Type B pancreatic cell (in vitro differentiated cells): ENCODE measurements around the gene GALNT10. TPM values are rescaled to one million over a fixed set of nuclear protein-coding genes. Genes with fewer than 3 reads are reported as not detected.

Experiments used
- DNase-seq: peaks from one replicate; pipeline ENCODE4 v3.0.0; 2021; ENCODE audit warnings: mixed read lengths; ENCODE audit not compliant: unreplicated experiment; ENCODE audit errors: extremely low spot score
- H3K27ac Mint-ChIP-seq: 2 replicates; pipeline ENCODE4 v1.8.0; 2021; ENCODE audit warnings: mild to moderate bottlenecking, mixed read lengths
- H3K27me3 Mint-ChIP-seq: 2 replicates; pipeline ENCODE4 v1.8.0; 2021; ENCODE audit warnings: mixed read lengths
- H3K36me3 Mint-ChIP-seq: 2 replicates; pipeline ENCODE4 v1.8.0; 2021; ENCODE audit warnings: mixed read lengths
- H3K4me1 Mint-ChIP-seq: one replicate; pipeline ENCODE4 v1.8.0; 2021; ENCODE audit warnings: mixed read lengths; ENCODE audit not compliant: unreplicated experiment
- H3K4me3 Mint-ChIP-seq: 2 replicates; pipeline ENCODE4 v1.8.0; 2021; ENCODE audit warnings: mild to moderate bottlenecking, mixed read lengths
- H3K9me3 Mint-ChIP-seq: 2 replicates; pipeline ENCODE4 v1.8.0; 2021; ENCODE audit warnings: mixed read lengths
- total RNA-seq: library from RNA; stranded (reverse); gene quantifications from 2 replicates; pipeline ENCODE4 v1.2.1, GENCODE V29; 2021; ENCODE audit warnings: low replicate concordance
- TF ChIP-seq, protein P1 (sequence below): fragments of 200-600 bp; sonication (generic); conservative IDR thresholded peaks from 2 replicates; pipeline ENCODE4 v1.5.0; 2021; ENCODE audit warnings: antibody characterized with exemption, mild to moderate bottlenecking

Gene GALNT10
- total RNA-seq, 1 donor from 2014 or later, result 23.0 TPM

DNA sequence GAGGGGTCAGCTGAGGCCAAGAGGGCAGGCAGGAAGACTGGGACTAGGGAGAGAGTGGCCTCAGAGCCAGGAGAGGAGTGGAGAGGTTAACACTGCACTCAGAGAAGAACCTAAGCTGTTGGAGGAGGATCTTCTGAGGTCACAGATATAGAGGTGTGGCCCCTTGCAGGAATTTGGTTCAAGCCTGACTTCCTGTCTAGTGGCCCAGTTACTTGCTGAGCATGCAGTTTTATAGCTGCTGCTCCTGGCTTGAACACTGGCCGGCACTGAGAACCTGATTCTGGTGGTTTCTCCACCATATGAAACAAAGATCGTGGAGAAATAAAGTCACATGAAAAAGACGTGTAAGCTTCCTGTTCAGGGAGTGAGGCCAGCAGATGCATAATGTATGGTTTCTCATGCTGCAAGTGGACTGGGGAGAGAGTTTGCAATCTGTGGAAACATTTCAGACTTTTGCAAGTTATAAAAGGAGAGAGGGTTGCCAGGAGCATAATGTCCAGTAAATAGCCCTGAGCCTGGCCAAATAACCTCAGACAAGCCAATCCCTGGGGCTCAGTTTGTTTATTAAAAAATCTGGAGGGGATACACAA lies 82.6 kb downstream of the GALNT10 start:
- no peaks in the 10 kb centered on the region for H3K27me3 Mint-ChIP-seq
- H3K27ac Mint-ChIP-seq, result peak overlapping the region; percentile 88
- peak overlapping the region; percentile 55 for H3K4me3 Mint-ChIP-seq
- TF ChIP-seq, protein P1, sequence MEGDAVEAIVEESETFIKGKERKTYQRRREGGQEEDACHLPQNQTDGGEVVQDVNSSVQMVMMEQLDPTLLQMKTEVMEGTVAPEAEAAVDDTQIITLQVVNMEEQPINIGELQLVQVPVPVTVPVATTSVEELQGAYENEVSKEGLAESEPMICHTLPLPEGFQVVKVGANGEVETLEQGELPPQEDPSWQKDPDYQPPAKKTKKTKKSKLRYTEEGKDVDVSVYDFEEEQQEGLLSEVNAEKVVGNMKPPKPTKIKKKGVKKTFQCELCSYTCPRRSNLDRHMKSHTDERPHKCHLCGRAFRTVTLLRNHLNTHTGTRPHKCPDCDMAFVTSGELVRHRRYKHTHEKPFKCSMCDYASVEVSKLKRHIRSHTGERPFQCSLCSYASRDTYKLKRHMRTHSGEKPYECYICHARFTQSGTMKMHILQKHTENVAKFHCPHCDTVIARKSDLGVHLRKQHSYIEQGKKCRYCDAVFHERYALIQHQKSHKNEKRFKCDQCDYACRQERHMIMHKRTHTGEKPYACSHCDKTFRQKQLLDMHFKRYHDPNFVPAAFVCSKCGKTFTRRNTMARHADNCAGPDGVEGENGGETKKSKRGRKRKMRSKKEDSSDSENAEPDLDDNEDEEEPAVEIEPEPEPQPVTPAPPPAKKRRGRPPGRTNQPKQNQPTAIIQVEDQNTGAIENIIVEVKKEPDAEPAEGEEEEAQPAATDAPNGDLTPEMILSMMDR, result no peak
- no peaks in the 10 kb centered on the region for H3K36me3 Mint-ChIP-seq
- no peak for DNase-seq
- no peaks in the 10 kb centered on the region for H3K9me3 Mint-ChIP-seq
- H3K4me1 Mint-ChIP-seq, result peaks cover 40% of the 10 kb centered on the region

DNA sequence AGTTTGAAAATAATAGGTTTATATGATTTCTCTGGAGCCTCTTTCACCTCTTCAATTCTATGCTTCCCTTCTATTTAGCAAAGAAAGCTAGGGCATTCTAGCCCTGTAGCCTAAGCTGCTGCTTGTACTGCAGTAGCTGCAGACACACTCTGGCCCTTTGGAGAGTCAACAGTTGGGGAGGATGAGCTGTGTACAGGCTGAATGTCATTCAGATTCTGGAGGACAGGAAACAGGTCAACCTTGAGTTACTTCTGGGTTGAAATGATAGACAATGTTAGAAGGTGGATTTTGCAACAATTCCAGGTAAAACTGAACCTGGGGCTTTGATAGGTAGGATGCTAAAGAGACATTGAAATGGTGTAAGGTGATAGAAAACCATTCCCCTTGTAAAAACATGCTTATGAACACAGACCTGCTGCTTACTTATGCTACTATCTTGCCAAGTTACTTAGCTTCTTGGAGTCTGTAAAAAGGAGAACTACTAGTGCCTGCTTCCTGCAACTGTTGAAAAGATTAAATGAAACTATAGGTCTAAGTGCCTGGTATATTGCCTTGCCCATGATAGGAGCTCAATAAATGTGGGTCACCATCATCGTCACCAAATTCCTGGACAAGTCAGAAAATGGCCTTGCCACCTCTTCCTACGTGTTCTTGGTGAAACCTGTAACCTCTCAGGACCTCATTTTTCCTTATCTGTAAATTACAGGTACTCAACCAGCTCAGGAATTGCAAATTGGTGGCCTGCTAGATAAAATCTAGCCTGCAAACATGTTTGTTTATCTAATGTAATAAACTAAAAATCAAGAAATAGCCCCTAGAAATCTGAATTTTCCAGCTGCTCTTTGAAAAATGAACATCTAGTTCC lies 83.7 kb downstream of the GALNT10 start:
- Mint-ChIP-seq H3K27ac (no peak overlapping the region), H3K9me3 (no peaks in the 10 kb centered on the region), H3K27me3 (no peaks in the 10 kb centered on the region), H3K36me3 (no peaks in the 10 kb centered on the region), H3K4me3 (no peak overlapping the region), H3K4me1 (peaks cover 40% of the 10 kb centered on the region)
- no peak for DNase-seq
- TF ChIP-seq, protein P1, result no peak

DNA sequence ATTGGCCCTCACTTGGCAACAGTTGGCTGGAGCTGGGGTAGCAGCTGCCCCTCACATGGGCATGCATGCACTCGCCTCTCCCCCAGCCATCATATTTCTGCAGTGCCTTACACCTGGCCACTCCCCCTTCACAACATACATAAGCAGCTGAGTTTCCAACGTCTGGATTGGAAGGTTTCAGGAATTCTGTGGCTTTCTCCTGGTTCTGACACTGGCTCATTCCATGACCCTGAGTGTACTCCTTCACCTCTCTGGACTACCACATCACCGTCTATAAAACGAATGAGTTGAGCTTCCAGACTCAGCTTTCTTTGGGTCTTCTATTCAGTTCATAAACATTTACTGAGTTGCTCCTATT lies 84.3 kb downstream of the GALNT10 start:
- no peak for DNase-seq
- Mint-ChIP-seq H3K9me3 (no peaks in the 10 kb centered on the region), H3K4me1 (peaks cover 40% of the 10 kb centered on the region), H3K4me3 (no peak overlapping the region), H3K36me3 (no peaks in the 10 kb centered on the region), H3K27me3 (no peaks in the 10 kb centered on the region), H3K27ac (no peak overlapping the region)
- TF ChIP-seq, protein P1, result no peak

DNA sequence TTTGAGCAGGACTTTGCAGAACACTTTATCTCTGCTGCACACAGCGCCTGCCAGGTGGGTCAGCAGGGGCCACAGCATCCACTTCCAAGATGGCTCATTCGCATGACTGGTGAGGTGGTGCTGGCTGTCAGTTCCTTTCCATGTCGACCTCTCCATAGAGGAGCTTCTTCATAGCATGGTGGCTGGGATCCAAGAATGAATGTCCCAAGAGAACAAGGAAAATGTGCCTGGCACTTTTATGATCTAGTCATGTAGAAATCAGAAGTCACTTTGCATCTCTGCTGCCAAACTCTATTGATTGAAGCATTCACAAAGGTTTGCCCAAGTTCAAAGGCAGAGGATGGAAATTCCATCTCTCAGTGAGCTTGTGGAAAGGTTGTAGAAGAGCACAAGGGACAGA lies 85.0 kb downstream of the GALNT10 start:
- DNase-seq, result no peak
- H3K4me1 Mint-ChIP-seq, result peaks cover 40% of the 10 kb centered on the region
- H3K27ac Mint-ChIP-seq, result no peak overlapping the region
- no peak overlapping the region for H3K4me3 Mint-ChIP-seq
- TF ChIP-seq, protein P1, result no peak
- H3K36me3 Mint-ChIP-seq, result no peaks in the 10 kb centered on the region
- no peaks in the 10 kb centered on the region for H3K27me3 Mint-ChIP-seq
- H3K9me3 Mint-ChIP-seq, result no peaks in the 10 kb centered on the region

DNA sequence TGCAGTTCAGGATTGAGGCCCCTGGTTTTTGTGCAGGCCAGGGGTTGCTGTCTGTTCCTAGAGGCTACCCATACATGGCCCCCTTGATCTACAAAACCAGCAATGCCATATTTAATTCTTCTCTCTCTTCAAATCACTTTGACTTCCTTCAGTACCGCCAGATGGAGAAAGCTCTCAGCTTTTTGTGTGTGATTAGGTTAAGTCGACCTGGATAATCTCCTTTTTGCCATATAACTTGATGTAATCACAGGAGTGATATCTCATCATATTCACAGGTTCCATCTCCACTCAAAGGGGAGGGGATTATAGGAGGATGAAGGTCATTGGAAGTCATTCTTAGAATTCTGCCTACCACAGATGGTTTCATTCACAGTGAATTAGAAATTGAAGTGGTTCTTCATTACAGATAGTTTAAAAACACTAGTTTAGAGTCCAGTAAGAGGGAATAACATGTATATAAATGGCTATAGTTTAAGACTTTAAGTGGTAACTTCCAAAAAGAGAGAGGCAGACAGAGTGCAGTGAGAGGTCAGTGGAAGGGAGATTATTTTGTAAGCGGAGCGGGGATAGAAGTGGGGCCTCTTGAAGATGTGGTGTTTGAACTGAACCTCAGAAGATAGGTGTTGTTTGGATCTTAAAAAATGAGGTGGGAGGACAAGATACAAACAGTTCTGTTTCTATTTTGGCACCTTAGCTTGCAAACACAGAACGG lies 85.9 kb downstream of the GALNT10 start:
- TF ChIP-seq, protein P1, result no peak
- Mint-ChIP-seq H3K4me1 (peaks cover 38% of the 10 kb centered on the region), H3K4me3 (peak overlapping the region; percentile 3), H3K27me3 (no peaks in the 10 kb centered on the region), H3K36me3 (no peaks in the 10 kb centered on the region), H3K27ac (no peak overlapping the region), H3K9me3 (no peaks in the 10 kb centered on the region)
- DNase-seq, result no peak
